ENCODE measurements around the gene GLRX2.
"Not testable (repeated sequence)": the region's sequence is repeated elsewhere in the genome, so short reads cannot be mapped to it uniquely, and the experiment has no call there.

Gene GLRX2, protein sequence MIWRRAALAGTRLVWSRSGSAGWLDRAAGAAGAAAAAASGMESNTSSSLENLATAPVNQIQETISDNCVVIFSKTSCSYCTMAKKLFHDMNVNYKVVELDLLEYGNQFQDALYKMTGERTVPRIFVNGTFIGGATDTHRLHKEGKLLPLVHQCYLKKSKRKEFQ

DNA sequence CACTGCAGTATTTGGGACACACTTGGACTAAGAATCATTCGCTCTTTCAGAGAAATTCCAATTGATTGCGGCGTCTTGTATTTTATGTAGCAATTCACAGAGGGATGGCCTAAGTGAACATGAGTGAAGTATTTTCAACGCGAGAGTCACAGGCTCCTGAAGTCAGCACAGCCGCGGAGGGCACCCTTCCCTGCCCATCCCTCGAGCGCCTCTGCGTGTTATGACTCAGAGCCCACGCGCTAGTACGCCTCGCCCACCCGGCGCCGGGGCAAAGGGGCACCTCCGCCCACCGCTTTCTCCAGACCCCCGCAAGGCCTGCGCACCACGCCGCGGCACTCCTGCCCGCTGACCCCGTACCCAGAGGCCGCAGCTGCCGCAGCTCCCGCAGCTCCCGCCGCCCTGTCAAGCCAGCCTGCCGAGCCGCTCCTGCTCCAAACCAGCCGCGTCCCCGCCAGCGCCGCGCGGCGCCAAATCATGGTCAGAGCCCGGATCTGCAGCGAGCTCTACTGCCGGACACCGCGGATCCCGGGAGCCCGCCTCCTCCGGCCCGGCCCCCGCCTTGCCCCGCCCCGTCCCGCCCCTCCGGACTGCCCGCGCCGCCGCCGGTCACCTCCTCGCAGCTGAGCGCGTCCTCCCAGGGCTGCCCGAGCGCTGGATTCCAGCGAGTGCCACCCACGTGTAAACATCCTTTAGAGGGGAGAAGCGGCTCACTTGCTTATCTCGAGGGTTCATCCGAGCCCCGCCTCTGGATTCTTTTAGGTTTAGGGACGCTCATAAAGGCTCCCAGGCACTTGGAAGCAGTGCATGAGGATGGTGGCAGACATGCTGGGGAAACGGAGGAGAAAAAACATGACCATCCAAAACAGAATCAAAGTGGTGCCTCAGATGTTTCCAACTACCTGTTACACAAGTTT, at the start of gene GLRX2:
TSS of gene GLRX2 (minus strand) at position 508 of the 914 bp plus-strand sequence. CDS start at position 476, 32 bp downstream.
- peak; percentile 98 for DNase-seq (ENCODE audit: low spot score)

DNA sequence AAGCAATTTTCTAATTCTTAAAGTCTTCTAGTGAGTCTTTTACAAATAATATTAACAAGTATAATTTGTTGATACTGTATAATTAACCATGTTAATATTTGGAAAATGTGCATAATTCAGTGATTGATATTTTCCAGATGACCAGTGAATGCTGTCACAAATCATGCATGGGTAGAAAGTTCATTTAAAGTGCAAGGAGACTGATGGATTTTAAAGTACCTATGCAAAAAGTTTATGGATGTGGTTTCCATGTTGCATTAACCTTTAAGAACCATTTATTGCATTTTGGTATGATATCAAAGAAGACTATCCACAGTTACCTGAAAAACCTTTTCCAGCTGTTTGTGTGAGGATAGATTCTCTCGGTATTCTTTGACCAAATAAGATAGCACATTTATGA, 39.8 kb upstream of the GLRX2 start:
- DNase-seq (ENCODE audit: low spot score) = no peak

DNA sequence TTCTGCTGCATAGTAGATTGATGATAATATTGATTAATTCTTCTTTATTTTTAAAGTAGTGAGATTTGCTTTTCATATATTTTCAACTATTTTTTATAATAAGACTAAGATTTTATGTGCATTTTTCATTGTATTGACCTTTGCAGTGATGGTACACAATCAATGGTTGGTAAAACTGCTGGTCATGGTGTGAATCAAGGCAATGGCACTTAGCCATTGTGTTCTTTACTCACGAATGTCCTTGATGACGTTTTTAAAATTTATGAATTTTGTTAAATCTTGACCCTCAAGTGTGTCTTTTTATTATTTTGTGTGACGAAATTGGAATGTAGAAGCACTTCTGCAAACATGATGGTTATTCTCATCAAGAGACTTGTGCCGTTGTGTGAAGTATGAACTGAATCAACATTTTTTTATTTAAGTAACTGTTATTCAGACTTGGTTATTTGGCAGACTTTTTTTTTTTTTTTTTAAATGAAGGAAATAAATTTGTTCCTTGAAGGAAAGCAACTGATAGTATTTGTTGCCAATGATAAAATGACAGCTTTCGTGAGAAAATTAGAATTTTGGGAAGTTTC, 39.2 kb upstream of the GLRX2 start:
- DNase-seq (ENCODE audit: low spot score) = no peak

DNA sequence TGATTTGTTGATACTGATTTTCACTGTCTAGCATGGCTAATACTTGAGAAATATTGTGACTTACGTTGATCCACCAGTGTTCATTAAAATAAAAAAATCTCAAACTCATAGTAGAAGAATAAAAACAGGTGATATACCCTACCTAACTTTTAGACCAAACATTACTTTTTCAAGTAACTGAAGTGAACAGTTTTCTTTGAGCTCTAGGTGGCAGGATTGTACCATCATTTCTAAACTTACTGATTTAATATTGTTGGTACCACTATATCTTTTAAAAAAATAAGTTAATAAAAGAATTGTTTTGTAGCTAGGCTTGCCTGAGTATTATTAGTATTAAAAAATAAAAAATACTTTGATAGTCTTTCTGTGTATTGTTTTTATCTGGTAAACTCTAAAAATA, 38.1 kb upstream of the GLRX2 start:
- DNase-seq (ENCODE audit: low spot score) = peak; percentile 5

DNA sequence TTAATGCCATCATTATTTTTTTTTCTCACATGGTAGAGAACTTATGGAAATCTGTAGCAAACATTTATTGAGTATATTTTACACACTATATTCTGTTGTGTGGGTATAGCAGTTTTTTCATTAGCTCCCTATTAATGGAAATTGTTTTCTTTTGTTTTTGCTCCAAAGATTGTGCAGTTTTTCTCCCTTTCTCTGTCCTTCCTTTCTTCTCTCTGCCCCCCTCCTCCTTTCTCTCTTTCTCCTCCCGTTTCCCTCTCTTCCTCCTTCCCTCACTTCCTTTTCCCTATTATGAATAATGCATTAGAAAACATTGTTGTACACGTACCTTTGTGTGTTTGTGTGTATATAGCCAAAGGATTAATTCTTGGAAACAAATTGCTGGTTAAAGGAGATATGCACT, 37.2 kb upstream of the GLRX2 start:
- no peak for DNase-seq (ENCODE audit: low spot score)

DNA sequence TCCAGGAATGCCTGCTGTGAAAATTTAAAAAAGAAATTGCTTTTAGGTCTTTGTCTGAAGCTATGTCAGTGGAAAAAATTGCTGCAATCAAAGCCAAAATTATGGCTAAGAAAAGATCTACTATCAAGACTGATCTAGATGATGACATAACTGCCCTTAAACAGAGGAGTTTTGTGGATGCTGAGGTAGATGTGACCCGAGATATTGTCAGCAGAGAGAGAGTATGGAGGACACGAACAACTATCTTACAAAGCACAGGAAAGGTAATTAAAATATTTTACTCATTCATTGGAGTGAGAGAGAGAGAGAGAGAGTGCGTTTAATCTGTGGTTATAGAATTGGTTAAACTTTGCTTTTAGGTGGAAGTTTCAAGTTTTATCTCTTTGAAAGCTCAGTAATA, 36.6 kb upstream of the GLRX2 start:
- no peak for DNase-seq (ENCODE audit: low spot score)

DNA sequence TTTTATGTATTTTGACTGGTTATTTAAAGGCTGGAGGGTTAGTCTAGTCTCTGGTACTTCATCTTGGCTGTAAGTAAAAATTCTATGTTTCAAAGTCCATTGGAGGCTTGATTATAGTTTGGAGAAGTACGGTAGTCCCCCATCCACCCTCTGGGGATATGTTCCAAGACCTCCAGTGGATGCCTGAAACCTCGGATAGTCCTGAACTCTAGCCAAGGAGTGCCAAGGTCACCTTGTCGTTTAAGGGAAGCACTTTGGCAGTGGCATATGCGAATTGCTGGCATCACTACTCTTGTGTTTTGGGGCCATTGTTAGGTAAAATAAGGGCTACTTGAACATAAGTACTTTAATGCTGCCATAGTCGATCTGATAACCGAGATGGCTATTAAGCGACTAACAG, 35.0 kb upstream of the GLRX2 start:
- DNase-seq (ENCODE audit: low spot score) = no peak

DNA sequence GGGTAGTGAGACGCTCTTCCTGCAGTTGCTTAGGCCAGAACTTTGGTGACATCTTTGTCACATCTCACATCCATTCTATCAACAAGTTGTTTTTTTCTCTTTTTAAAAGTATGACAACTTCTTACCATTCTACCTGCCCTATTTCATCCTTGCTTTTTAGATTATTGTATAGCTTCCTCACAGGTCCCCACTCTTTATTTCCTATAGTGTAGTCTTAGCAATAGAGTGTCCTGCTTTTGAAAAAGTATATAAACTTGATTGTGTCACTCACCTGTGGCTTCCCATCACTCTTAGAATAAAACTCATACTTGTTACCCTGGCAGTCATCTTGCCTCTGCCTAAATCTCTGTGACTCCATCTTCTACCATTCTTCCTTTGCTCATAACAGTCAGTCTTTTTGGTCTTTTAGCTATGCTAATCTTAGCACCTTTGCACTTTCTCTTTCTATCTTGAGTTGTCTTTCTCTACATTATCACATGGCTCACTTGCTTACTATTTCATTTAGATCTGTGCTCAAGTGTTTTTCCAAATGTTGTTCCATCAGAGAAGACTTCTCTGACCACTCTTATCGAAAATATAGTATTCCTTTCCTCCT, 26.1 kb upstream of the GLRX2 start:
- no peak for DNase-seq (ENCODE audit: low spot score)

DNA sequence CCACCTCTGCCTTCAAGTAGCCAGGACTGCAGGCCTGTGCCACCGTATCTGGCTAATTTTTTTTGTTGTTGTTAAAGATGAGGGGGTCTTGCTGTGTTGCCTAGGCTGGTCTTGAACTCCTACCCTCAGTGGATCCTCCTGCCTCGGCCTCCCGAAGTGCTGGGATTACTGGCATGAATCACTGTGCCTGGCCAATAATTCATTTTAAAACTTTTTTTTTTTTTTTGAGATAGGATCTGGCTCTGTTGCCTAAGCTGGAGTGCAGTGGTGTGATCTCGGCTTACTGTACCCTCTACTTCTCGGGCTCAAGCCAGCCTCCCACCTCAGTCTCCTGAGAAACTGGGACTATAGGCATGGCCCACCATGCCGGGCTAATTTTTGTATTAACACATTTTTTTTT, 20.2 kb upstream of the GLRX2 start:
- DNase-seq (ENCODE audit: low spot score) = no peak

DNA sequence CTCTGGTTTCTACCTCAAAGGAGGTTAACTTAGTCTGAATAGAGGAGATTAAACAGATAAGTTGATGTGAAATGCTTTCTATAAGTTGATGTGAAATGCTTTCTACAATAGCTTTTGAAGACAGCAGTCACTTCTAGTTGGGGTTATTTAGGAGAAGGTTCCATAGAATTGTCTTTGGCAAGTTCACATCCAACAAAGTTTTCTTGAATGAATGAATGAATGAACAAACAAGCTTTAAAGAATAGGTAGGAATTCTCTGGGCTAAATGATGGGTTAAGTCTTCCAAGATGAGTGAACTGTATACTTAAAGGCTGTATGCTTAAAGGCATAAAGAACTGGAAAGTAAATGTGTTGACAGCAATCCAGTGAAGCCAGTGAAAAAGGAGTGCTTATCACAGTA, 18.5 kb upstream of the GLRX2 start:
- DNase-seq (ENCODE audit: low spot score) = no peak

DNA sequence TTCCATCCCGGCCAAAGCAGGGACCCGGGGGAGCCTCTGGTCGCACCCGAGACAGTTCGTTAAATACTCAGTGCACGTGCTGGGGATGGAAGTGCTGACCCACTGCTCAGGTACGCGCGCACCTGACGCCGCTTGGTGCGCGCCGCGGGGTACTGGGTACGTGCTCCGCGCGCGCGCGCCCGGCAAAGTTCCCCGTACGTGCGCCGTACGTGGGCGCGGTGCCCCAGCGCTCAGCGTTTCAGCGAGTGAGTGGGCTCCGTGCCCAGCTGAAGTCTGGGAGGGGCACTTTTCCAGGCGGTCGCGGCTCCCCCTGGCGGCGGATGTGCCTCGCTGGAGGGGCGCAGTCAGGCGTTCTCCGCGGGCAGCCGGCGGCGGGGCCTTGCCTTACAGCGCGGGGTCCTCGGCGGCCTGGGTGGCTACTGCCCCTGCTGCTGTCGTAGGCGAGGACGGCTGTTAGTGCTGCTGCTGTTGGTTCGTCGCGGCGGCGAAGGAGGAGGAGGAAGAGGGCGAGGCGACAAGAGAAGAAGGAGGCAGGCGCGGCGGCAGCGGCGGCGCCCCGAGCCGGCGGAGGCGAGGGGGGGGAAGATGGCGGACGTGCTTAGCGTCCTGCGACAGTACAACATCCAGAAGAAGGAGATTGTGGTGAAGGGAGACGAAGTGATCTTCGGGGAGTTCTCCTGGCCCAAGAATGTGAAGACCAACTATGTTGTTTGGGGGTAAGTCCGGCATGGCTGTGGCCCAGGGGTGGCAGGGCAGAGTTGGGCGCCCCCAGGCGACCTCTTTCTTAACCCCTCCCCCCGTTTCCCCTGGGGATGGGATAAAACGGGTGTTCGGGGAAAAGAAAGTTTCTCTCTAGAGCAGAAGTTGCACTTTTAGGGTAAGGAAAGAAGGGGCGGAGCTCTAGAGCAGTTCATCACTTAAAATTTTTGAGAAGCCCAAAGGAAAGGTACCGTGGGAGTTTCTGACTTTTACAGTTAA, 16.7 kb upstream of the GLRX2 start, which contains the start of gene CDC73:
TSS of gene CDC73 (plus strand) at position 416 of the 978 bp plus-strand sequence. CDS start at position 586, 170 bp downstream.
- peak; percentile 97 for DNase-seq (ENCODE audit: low spot score)

DNA sequence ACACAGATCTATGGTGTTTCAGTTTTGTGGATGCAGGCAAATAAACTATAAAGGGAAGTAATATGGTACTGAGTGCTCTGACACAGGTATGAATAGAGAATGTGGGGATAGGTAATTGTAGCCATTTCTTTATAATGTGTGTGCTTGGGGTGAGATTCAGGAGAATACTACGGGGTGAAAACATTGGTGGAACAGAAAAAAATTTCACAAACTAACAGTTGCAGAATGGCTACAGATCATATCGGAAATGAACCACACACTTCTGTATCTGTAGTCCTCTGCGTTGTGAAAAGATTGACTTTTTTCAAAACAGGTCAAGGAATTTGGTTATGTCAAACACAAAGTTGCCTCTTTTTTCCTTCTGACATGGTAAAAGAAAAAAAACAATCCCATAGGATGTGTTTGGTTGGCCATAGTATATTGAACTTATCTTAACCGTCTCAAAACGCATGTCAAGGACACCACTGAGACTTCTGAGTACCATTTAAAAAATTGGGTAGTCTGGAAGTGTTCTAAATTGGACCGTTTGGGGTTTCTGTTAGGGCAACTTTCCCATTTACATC, 15.5 kb upstream of the GLRX2 start:
- no peak for DNase-seq (ENCODE audit: low spot score)

DNA sequence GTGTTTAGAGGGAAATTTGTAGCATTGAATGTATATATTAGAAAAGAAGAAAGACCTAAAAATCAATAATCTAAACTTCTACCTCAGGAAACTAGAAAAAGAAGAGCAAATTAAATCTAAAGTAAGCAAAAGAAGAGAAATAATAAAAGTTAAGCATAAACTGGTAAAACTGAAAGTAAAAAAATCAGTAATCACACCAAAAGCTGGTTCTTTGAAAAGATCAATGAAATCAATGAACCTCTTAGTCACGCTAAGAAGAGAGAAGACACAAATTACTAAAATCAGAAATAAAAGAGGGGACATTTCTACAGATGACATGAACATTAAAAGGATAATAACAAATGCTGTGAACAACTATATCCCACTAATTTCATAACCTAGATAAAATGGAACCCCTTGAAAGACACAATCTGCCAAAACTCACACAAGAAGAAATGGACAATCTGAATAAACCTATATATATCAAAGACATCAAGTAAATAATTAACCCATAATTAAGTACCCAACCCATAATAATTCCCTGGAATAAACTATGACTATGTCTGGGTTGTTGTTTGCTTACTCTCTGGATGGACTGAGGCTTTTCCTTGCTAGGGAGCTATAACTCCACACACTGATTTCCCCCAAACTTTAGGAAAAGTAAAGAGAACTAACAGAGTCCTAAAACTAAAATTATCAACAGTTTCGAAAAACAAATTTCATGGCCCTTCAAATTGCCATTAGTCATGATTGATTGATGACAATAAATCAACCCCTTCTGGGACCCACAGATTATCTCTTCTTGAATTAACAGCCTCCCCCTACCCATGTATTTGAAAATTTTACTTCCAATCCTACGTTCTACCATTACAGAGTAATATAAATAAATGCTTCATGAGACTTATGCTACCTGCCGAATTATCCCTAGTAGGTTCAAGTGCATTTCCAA, 13.9 kb upstream of the GLRX2 start:
- no peak for DNase-seq (ENCODE audit: low spot score)

DNA sequence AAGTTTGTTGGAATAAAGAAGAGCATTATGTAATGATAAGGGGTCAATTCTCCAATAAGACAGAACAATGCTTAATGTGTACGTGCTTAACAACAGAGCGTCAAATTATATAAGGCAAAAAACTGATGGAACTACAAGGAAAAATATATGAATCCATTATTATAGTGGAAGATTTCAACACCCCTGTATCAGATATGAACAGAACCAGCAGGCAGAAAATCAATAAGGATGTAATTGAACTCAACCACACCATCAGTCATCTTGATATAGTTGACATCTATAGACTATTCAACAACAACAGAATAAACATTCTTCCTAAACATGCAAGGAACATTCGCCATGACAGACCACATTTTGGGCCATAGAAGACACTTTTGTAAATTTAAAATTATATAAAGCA, 13.0 kb upstream of the GLRX2 start:
- no peak for DNase-seq (ENCODE audit: low spot score)

DNA sequence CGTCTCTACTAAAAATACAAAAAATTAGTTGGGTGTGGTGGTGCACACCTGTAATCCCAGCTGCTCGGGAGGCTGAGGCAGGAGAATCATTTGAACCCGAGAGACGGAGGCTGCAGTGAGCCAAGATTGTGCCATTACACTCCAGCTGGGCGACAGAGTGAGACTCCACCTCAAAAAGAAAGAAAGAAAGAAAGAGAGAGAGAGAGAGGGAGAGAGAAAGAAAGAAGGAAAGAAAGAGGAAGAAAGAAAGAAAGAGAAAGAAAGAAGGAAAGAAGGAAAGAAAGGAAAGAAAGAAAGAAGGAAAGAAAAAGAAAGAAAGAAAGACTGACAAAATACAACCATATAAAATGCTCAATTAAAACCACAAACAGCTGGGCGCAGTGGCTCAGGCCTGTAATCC, 12.0 kb upstream of the GLRX2 start:
- DNase-seq (ENCODE audit: low spot score) = not testable (repeated sequence)

DNA sequence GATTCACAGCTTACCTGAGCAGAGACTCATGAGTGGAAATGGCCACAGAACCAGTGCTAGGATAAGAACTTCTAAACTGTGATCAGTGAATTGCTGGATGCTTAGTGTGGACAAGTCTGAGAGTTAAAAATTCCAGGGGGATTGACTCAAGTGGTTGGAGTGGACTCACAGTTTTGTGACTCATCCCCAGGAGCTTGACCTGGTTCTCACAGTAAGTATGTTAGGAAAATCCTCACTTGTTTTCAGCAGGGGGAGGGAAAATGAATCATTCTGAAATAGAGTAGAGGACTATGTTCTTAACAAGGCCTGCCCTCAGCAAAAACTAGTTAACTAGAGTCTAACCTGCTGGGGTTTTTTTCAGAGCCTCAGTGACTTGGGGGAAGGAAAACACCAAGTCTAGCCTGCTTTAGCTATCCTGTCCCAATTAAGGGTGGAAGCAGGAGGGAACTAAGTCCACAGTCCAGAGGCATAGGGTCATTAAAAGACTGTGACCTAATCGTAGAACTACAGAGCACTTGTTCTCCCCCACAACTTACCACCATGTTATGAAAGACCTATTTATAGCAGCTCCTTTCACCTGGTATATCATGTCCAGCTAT, 10.5 kb upstream of the GLRX2 start:
- peak; percentile 78 for DNase-seq (ENCODE audit: low spot score)

DNA sequence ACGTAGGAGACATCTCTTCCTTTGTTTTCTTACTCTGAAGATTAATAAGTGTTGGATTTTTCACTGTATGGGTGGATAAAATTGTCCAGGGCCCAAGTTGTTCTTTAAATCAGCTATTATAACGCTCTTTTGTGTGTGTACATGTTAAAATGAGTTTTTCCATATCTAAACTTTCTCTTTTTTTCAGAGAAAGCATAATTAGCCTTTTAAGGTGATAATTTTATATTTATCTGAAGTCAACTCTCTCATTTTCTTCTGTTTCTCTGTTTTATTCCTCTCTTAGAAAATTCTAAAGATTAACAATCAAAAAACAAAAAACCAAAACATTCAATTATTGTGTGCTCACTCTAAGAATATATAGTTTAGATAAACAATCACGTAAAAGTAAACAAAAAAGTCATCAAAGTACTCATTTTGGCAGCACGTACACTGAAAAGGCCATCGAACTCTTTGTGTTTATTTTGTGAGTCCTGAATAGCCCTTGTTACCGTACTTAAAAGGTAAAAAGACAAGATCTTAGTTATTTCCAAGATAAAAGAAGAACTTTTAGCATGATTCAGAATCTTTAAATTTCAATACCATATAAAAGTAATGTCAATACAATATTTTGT, 9.4 kb upstream of the GLRX2 start:
- DNase-seq (ENCODE audit: low spot score) = no peak

DNA sequence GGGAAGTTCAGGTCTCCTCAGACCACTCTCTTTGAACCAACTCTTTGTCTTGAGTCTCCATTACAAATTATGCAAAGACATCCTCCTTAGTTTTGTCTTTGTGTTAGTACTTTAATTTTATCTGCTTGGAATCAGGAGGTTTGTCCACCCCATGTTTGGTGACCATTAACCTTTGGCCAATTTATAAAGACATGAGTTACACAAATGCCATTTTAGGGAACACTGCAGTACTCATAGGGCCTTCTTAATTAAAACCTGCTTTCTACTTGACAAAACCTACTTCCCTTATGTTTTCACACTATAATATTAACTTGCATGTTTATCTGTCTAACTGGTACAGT, 8.7 kb upstream of the GLRX2 start:
- DNase-seq (ENCODE audit: low spot score) = no peak

DNA sequence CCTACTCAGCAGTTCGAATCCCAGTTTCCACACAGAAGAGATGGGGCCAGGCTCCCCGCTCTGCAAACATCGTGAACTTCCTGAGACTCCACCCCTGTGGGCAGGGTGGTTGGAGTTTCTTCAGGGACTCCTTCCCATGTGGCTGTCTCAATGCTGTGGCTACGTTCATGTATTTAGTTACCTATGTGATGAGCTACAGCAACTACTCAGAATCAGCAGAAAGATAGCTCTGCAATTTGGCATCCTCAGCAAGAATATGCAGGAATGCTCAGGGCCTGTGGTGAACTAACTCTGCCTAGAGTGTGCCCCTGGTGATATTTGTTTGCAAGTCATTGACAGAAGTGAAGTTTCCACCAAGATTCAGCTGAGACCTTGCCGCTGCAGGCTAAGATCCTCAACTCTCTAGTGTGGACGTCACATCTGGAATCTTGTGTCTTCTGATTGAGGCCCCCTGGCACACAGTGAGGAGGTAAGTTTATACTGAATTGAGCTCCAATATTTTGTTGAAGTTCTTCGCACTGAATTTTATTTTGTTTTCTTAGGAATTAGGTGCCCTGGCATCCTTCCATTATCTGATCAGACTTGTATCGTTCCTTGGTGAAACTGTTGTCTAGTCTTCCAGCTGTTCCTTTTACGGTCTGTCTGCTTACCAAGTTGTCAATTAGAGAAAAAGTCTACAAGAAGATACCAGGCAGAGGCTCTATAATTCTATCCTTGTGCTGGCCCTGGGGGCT, 8.2 kb upstream of the GLRX2 start:
- DNase-seq (ENCODE audit: low spot score) = no peak
